GM21515 (cell line): Measurements from ENCODE around the gene CCBE1.
"Not testable (repeated sequence)": the region's sequence is repeated elsewhere in the genome, so short reads cannot be mapped to it uniquely, and the experiment has no call there.

ENCODE experiments used
- ATAC-seq: cut with Tn5 transposase; IDR thresholded peaks from one replicate; pipeline ENCODE4 v1.9.1; 2021; ENCODE audit not compliant: unreplicated experiment

CCBE1 gene

GRCh38 chr18:59685501-59685900 is 11.7 kb downstream of the CCBE1 start:
- no peak for ATAC-seq

DNA sequence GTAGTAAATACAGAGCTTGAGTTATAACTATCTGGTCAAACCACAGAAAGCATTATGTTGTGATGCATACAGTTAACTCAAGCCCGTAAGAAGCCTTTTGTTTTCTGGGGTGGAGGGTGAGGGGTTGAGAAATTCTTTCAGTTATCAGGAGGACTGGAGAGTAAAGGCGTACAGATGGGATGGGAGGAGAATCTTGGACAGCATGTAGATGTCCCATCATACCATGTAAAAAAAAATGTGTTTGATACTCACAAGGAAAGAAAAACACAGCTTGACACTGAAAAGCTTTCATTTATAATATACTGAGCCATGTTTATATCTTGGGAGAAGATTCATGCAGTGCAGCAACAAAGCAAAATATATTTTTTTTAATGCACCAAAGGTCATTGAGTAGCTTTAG is 12.4 kb downstream of the CCBE1 start:
- ATAC-seq: no peak

- ATAC-seq: no peak
These were observed 15.7 kb downstream of the CCBE1 start for GRCh38 chr18:59681521-59682004.

- ATAC-seq: no peak
These were observed 16.2 kb downstream of the CCBE1 start for GRCh38 chr18:59681051-59681450.

GRCh38 chr18:59675346-59675745 is 21.9 kb downstream of the CCBE1 start:
- no peak for ATAC-seq

DNA sequence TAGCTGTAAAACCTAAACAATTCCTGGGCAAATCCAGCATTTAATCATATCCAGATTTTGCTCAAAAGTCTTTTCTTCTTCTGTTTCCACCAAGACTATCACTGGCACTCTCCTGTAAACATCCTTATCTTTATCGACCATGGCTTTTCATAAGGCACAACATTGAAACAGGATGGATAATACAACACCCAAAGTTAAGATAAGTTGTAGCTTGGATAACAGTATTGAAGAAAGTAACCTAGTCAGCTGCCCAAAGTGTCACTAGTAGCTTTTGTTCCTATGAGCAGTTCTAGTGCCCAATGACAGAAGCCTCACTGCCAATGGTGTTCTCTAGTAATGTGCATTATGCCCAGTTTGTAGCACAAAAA is 22.3 kb downstream of the CCBE1 start:
- no peak for ATAC-seq

DNA sequence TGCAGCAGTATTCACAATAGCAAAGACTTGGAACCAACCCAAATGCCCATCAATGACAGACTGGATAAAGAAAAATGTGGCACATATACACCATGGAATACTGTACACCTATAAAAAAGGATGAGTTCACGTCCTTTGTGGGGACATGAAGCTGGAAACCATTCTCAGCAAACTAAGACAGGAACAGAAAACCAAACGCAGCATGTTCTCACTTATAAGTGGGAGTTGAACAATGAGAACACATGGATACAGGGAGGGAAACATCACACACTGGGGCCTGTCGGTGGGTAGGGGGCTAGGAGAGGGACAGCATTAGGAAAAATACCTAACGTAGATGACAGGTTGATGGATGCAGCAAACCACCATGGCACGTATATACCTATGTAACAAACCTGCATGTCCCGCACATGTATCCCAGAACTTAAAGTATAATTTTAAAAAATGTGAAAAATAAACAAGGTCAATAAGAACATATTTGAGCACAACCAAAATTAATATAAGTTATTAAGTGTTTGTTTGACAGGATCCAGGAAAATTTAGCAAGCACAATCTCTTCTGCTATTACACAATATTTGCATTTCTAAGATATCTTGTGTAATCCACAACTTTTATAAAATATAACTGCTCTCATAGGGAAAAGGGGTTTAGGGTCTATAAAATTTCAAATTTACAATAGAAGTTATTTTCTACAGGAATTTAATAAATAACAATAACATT is 22.9 kb downstream of the CCBE1 start:
- no peak for ATAC-seq

- ATAC-seq: no peak
These were observed 24.9 kb downstream of the CCBE1 start for GRCh38 chr18:59672235-59672711.

GRCh38 chr18:59671551-59671950 is 25.7 kb downstream of the CCBE1 start:
- no peak for ATAC-seq

DNA sequence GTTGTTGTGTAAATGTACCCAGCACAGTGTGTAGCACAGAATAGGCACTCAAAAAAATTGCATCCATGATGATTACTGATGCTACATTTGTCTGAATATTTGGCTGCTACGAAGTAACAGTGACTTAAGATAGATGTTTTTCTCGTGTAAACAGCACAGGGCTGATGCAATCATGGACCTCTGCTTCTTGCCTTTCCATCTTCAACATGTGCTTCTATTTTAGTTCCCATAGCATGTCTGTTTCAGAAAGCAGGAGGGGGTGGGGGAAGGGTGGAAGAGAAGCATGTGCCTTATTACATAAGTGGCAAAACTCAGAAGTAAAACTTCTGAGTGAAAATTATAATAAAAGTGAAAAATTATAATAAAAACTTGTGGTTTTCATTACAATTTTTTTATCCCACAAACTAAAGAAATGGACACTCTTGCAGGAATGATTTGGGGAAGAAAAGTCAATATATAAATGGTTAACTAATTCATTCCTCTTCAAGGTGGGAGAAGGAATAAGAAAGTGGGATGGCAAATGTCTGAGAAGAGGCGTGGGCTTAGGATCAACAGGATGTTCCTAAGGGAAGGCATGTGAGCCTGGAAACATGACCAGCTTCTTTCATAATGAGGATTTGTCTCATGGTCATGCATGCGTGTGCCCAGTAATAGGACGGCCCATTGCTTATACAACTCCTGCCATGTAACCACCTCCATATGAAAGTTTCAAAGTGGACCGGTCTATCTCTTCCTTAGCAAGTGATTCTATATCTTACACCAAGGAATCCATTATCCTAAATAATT is 27.2 kb downstream of the CCBE1 start:
- no peak for ATAC-seq

DNA sequence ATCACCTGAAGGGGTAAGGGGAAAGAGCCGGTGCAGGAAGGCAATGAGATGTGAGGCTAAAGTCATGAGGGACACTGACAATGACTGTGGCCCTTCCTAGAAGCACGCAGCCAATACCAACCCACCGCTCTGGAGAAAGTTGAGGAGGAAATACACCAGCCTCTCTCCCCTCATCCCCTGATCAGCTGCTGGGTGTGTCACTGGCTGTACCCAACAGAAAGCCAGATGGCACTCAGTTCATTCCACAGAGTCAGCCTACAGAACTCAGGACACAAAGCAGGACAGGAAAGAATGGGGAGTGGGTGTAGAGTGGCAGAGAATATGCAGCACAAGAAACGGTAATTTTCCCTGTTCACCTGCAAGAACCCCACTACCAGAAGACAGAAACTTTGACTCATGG is 29.7 kb downstream of the CCBE1 start:
- no peak for ATAC-seq

DNA sequence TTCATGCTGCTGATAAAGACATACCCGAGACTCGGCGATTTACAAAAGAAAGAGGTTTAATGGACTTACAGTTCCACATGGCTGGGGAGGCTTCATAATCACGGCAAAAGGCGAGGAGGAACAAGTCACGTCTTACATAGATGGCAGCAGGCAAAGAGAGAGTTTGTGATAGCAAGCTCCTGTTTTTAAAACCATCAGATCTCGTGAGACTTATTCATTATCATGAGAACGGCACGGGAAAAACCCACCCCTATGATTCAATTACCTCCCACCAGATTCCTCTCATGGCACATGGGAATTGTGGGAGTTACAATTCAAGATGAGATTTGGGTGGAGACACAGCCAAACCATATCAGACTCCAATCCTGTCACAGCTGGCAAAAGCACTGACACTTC is 31.2 kb downstream of the CCBE1 start:
- not testable (repeated sequence) for ATAC-seq

GRCh38 chr18:59665057-59666006 is 31.9 kb downstream of the CCBE1 start:
- ATAC-seq: no peak

DNA sequence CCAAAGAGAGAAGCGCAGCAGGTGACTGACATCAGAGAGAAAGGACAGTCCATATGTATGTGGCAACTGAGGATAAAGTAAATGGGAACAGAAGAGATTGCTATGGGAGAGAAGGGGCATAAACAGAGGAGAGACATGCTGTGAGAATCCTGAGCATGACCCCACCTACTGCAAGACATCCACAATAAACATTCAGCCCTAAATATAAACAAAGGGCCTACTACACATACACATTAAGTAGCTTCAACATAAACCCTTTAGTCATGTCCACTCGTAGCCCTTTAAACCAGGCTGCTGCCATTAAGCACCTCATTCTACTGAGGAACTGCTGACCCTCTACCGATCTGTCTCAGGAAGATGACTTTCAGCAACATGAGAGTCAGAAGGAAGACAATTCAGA is 32.9 kb downstream of the CCBE1 start:
- no peak for ATAC-seq

GRCh38 chr18:59663096-59663495 is 34.1 kb downstream of the CCBE1 start:
- no peak for ATAC-seq

DNA sequence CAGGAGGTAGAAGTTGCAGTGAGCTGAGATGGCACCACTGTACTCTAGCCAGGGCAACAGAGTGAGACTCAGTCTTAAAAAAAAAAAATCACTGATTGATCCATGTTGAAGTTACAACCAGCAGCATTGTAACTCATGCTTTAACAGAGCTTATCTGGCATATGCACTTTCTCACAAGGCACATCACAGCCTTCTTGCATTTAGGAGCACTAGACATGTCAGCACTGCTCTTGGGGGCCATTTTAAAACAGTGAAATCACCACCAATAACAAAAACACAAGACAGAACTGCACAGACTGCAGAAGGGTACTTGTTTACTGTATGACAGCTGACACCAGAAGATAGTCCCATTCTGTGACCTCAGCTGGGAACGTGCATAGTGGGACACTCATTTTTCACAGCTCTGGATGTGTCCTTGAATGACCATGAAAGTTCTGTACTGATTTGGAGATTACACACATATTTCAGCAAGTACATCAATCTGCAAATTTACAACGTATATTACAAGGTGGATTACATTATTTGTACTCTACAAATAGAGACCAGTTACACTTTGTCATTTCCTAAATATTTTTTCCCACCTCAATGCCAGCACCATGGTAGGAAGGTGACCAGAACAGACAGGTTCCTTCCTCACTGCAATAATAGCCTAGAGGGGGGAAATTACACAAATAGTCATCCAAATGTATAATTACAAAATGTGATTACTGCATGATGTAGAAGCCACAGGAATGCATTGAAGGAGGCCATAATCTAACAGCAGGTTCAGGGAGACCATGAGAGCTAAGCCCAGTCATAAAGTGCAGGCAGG is 35.1 kb downstream of the CCBE1 start:
- no peak for ATAC-seq

DNA sequence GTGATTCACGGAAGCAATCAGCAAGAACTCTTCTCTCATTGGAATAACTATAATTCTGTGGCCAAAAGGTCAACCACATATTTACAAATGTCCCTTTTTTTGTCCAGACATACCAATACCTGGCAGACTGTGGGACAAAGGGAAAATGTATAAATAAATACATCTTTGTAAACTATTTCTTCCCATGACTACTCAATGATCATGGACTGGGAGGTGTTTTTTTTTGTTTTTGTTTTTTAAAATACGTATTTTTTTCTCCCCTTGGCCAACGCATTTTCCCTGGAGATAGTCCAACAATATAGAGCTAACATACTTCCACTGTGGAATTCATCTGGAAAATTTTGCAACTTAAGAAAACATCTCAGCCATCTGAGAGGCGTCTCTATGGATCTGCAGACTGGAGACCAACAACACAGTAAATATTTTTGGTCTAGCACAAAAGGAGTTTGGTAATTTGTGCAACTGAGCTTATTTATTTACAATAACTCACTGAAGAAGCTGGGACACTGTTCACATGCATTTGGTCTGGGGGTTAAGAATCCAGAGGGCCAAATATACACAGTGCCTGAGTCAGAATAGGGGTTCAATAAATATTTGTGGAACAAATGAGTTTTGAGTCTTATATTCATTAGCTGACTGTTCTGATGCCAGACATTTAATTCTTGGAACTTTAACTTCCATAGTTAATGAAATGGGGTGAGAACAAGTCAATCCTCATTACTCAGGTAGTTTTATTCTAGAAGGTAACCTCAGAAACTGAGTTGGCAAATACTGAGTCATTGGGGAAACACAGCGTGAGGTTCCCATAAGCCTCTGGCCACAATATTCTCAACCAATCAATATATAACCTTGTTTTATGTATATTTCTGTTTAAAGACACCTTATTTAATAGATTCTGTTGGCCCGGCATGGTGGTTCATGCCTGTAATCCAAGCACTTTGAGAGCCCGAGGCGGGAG is 36.2 kb downstream of the CCBE1 start:
- ATAC-seq: no peak

DNA sequence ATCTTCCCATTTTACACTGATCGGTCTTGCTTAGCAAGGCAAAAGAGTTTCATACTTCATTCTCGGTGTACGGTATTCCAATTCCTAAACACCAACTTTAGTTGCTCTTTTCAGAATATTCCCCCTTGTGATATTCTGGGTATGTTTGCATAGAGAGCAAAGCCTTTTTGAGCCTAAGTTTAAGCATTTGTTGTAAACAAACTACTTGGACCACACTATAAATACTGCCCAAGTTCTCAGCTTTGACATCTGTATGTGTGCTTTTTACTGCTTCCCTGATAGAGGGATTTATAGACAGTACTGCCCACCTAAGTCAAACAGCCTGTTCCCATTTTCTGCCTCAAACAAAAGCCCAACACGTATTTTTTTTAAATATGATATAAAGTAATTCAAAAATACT is 36.9 kb downstream of the CCBE1 start:
- ATAC-seq: no peak

GRCh38 chr18:59659508-59660170 is 37.6 kb downstream of the CCBE1 start:
- ATAC-seq: no peak
